Stimulated activated CD4-positive, alpha-beta T cell treated with anti-CD3 and anti-CD28 coated beads, TNF-alpha, amount 100 ng/mL, for 4 hours (primary cell): Measurements from ENCODE around the gene MAP3K3.

Experiments
- DNase-seq, 3 experiments: peaks; one replicate each; pipeline ENCODE4 v3.0.0-alpha.2; 2020; ENCODE audit warnings: low read depth in 3 of 3

Gene MAP3K3

GRCh38 chr17:63652106-63652505 is 29.9 kb downstream of the MAP3K3 start:
- DNase-seq = no peak

GRCh38 chr17:63653050-63653449 is 30.8 kb downstream of the MAP3K3 start:
- no peak for DNase-seq

GRCh38 chr17:63657786-63658185 is 35.6 kb downstream of the MAP3K3 start:
- DNase-seq = no peak

GRCh38 chr17:63658366-63658765 is 36.1 kb downstream of the MAP3K3 start:
- DNase-seq = no peak

GRCh38 chr17:63659850-63660249 is 37.6 kb downstream of the MAP3K3 start:
- no peak for DNase-seq

- DNase-seq = no peak
These were observed 43.5 kb downstream of the MAP3K3 start for GRCh38 chr17:63665527-63666214.

GRCh38 chr17:63672856-63673255 is 50.6 kb downstream of the MAP3K3 start:
- DNase-seq = no peak

GRCh38 chr17:63675231-63675606 is 53.0 kb downstream of the MAP3K3 start:
- DNase-seq = no peak

GRCh38 chr17:63675607-63676546 is 53.7 kb downstream of the MAP3K3 start:
- DNase-seq = no peak

- no peak for DNase-seq
These were observed 54.4 kb downstream of the MAP3K3 start for GRCh38 chr17:63676584-63676983.

- no peak for DNase-seq
These were observed 57.0 kb downstream of the MAP3K3 start for GRCh38 chr17:63679214-63679613.

GRCh38 chr17:63680700-63681099 is 58.5 kb downstream of the MAP3K3 start:
- no peak for DNase-seq

GRCh38 chr17:63681530-63681929 is 59.3 kb downstream of the MAP3K3 start:
- no peak for DNase-seq

- DNase-seq = no peak
These were observed 60.2 kb downstream of the MAP3K3 start for GRCh38 chr17:63682441-63682840.

GRCh38 chr17:63682981-63683380 is 60.8 kb downstream of the MAP3K3 start:
- no peak for DNase-seq

GRCh38 chr17:63685041-63685440 is 62.8 kb downstream of the MAP3K3 start:
- no peak for DNase-seq

- no peak for DNase-seq
These were observed 63.4 kb downstream of the MAP3K3 start for GRCh38 chr17:63685578-63685977.

- DNase-seq = no peak
These were observed 64.0 kb downstream of the MAP3K3 start for GRCh38 chr17:63686138-63686685.

- no peak for DNase-seq
These were observed 66.3 kb downstream of the MAP3K3 start for GRCh38 chr17:63688396-63689020.

- DNase-seq = no peak
These were observed 67.3 kb downstream of the MAP3K3 start for GRCh38 chr17:63689479-63689878.

- DNase-seq = no peak
These were observed 70.1 kb downstream of the MAP3K3 start for GRCh38 chr17:63692195-63692816.
